Measurements from ENCODE around the gene TEP1. TPM values are rescaled to one million over a fixed set of nuclear protein-coding genes. Genes with fewer than 3 reads are reported as not detected.
A peak's percentile ranks its signal among the peaks of the same experiment; 100 is the strongest.

TEP1 gene
- total RNA-seq, 8 experiments from 2014 or later = 4.6 to 46.8 (median 11.7) TPM

- in situ Hi-C loops (cut with MboI; ENCODE audit: low pct_unique_long_range_greater_than_20kb in 2 of 9, low sequenced_read_pairs in 9 of 9, unreplicated experiment in 9 of 9) = no loop called here
- 39 to 100% (median 62%) methylated on average over 1 to 3 of the region's 5 CpGs; no CpG with 5 or more reads in 1 of the 10 experiments for WGBS, 10 experiments
- H3K4me1 ChIP-seq (replicated peaks in 1 of 2) = no peaks in the 10 kb centered on the region
- no peak overlapping the region for H3K27ac ChIP-seq
- H3K4me3 ChIP-seq = no peak overlapping the region
- ATAC-seq (replicated peaks in 6 of 8) = peak; percentile 50 to 100 (median 91)
Observed at GRCh38 chr14:20427231-20428009, 14.1 kb upstream of the TEP1 start.

- ATAC-seq (replicated peaks in 6 of 8) = no peak
- no peak overlapping the region for H3K27ac ChIP-seq
- 0 to 83% (median 40%) methylated on average over 1 to 2 of the region's 2 CpGs; no CpG with 5 or more reads in 4 of the 10 experiments for WGBS, 10 experiments
- in situ Hi-C loops (cut with MboI; ENCODE audit: low pct_unique_long_range_greater_than_20kb in 2 of 9, low sequenced_read_pairs in 9 of 9, unreplicated experiment in 9 of 9) = no loop called here
- no peak overlapping the region for H3K4me3 ChIP-seq
- no peaks in the 10 kb centered on the region for H3K4me1 ChIP-seq (replicated peaks in 1 of 2)
Observed at GRCh38 chr14:20424851-20425250, 11.6 kb upstream of the TEP1 start.

GRCh38 chr14:20422886-20423285, 9.6 kb upstream of the TEP1 start:
- WGBS, 10 experiments = 38 to 83% (median 56%) methylated on average over 1 to 2 of the region's 2 CpGs; no CpG with 5 or more reads in 3 of the 10 experiments
- Histone ChIP-seq H3K4me3 (no peak overlapping the region), H3K4me1 (replicated peaks in 1 of 2) (no peaks in the 10 kb centered on the region), H3K27ac (no peak overlapping the region)
- no peak for ATAC-seq (replicated peaks in 6 of 8)
- in situ Hi-C loops (cut with MboI; ENCODE audit: low pct_unique_long_range_greater_than_20kb in 2 of 9, low sequenced_read_pairs in 9 of 9, unreplicated experiment in 9 of 9) = no loop called here

DNA sequence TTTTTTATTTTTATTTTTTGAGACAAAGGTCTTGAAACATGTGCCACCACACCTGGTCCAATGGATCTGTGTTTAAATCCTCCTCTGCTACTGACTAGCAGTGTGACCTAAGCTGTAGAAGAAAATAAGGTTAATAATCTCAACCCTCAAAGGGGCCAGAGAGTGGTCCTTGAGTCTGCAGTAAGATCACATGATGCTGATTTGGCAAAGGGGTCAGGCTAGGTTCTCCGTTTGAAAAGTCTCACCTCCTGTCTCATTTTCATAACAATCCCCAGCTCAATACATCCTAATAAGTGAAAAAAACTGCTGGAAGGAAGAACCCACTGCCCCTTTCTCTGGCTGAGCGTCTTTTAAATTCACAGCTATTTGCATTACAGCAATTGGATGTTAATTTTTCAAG, 8.0 kb upstream of the TEP1 start:
- 0 to 83% (median 6%) methylated on average over 1 to 2 of the region's 2 CpGs; no CpG with 5 or more reads in 2 of the 10 experiments for WGBS, 10 experiments
- no peaks in the 10 kb centered on the region for H3K4me1 ChIP-seq (replicated peaks in 1 of 2)
- no peak overlapping the region for H3K4me3 ChIP-seq
- peak in 1 of 8 experiments; percentile 16 for ATAC-seq (replicated peaks in 6 of 8)
- in situ Hi-C loops (cut with MboI; ENCODE audit: low pct_unique_long_range_greater_than_20kb in 2 of 9, low sequenced_read_pairs in 9 of 9, unreplicated experiment in 9 of 9) = no loop called here
- no peak overlapping the region for H3K27ac ChIP-seq

DNA sequence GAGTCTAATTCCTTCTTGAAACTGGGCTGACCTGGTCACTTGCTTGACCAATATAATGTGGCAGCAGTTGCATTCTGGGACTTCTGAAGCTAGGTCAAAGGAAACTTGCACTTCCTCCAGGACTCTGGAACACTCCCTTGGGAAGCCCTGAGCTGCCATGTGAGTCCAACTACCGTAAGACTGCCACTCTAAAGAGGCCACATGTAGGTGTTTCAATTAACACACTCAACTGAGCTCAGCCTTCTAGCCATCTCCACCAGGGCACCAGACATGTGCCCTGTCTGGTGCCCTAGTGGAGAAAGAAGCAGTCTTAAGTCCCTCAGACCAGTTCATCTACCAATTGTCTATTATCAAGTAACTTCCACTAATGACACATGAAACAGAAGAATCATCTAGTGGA, 6.1 kb upstream of the TEP1 start:
- no peak for ATAC-seq (replicated peaks in 6 of 8)
- Histone ChIP-seq H3K4me3 (no peak overlapping the region), H3K4me1 (replicated peaks in 1 of 2) (no peaks in the 10 kb centered on the region), H3K27ac (no peak overlapping the region)
- WGBS, 10 experiments = 83 to 100% methylated on average over 1 of the region's 1 CpG; no CpG with 5 or more reads in 8 of the 10 experiments
- in situ Hi-C loops (cut with MboI; ENCODE audit: low pct_unique_long_range_greater_than_20kb in 2 of 9, low sequenced_read_pairs in 9 of 9, unreplicated experiment in 9 of 9) = no loop called here

GRCh38 chr14:20418501-20418909, 5.2 kb upstream of the TEP1 start:
- Histone ChIP-seq H3K4me3 (no peak overlapping the region), H3K4me1 (replicated peaks in 1 of 2) (peaks cover 3 to 4% of the 10 kb centered on the region in 2 donors), H3K27ac (no peak overlapping the region)
- 28 to 83% (median 61%) methylated on average over 1 to 2 of the region's 2 CpGs; no CpG with 5 or more reads in 2 of the 10 experiments for whole genome bisulfite sequencing, 10 experiments
- in situ Hi-C loops (cut with MboI; ENCODE audit: low pct_unique_long_range_greater_than_20kb in 2 of 9, low sequenced_read_pairs in 9 of 9, unreplicated experiment in 9 of 9) = no loop called here
- no peak for ATAC-seq (replicated peaks in 6 of 8)

DNA sequence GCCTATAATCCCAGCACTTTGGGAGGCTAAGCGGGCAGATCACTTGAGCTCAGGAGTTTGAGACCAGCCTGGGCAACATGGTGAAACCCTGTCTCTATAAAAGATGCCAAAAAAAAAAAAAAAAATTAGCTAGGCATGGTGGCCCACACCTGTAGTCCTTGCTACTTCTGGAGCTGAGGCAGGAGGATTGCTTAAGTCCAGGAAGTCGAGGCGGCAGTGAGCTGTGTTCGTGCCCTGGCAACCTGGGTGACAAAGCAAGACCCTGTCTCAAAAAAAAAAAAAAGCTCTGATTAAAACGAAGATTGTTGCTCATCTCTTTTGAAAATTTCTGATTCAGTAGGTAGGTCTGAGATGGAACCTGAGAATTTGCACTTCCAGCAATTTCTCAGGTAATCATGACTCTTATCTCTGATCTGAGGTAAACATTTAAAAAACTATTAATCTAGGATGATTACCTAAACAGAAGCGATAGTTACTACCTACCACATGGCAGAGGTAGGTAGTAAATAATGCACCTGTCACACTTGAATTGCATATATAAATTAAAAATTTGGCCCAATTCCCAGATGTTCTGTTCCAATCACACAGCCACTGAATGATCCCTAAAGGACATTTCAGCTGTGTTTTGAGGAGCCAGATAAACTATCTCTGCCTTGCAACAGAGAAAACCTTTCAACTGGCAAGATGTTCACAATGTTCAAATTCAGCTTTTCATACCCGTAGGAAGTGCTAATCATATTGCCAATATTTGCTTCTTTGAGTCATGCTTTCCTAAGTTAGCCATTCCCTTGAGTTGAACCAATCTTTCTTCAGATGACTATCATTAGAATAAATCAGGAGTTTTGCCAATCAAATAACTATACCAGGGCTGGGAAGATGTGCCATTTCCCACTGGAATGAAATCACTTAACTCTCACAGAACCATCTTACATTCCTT, 4.2 kb upstream of the TEP1 start:
- Histone ChIP-seq H3K4me3 (no peak overlapping the region), H3K4me1 (replicated peaks in 1 of 2) (peaks cover 3 to 4% of the 10 kb centered on the region in 2 donors), H3K27ac (no peak overlapping the region)
- ATAC-seq (replicated peaks in 6 of 8) = no peak
- in situ Hi-C loops (cut with MboI; ENCODE audit: low pct_unique_long_range_greater_than_20kb in 2 of 9, low sequenced_read_pairs in 9 of 9, unreplicated experiment in 9 of 9) = no loop called here
- whole genome bisulfite sequencing, 10 experiments = 47 to 92% (median 81%) methylated on average over 4 to 7 of the region's 7 CpGs

- Histone ChIP-seq H3K27ac (no peak overlapping the region), H3K4me1 (replicated peaks in 1 of 2) (peaks cover 3 to 4% of the 10 kb centered on the region in 2 donors), H3K4me3 (no peak overlapping the region)
- WGBS, 10 experiments = 67 to 100% (median 85%) methylated on average over 1 to 2 of the region's 2 CpGs; no CpG with 5 or more reads in 3 of the 10 experiments
- ATAC-seq (replicated peaks in 6 of 8) = no peak
- in situ Hi-C loops (cut with MboI; ENCODE audit: low pct_unique_long_range_greater_than_20kb in 2 of 9, low sequenced_read_pairs in 9 of 9, unreplicated experiment in 9 of 9) = no loop called here
Observed at GRCh38 chr14:20416223-20416622, 2.9 kb upstream of the TEP1 start.

DNA sequence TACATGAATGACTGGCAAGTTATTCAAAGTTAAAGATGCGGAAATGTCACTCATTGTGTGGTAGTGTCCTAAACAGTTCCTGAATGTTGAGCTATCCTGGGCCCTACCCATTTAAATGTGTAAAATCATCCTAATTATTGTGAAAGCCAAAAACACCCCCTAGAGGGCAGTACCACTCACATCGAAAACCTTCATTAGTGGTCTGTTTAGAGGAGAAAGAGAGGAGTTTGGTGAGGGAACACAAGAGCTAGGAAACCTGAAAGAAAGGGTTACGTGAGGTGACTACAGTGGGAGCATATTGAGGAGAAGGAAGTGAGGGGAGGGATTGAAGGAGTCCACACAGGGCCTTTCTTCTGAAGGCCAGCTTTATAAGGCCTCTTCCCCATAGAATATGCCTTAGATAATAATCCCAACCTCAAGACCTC, 2.5 kb upstream of the TEP1 start:
- Histone ChIP-seq H3K27ac (no peak overlapping the region), H3K4me3 (no peak overlapping the region), H3K4me1 (replicated peaks in 1 of 2) (peaks cover 3 to 4% of the 10 kb centered on the region in 2 donors)
- in situ Hi-C loops (cut with MboI; ENCODE audit: low pct_unique_long_range_greater_than_20kb in 2 of 9, low sequenced_read_pairs in 9 of 9, unreplicated experiment in 9 of 9) = no loop called here
- WGBS, 10 experiments = 0 to 67% (median 25%) methylated on average over 1 to 3 of the region's 3 CpGs
- ATAC-seq (replicated peaks in 6 of 8) = peak in 3 of 8 experiments; percentile 5 to 9 (median 5)

DNA sequence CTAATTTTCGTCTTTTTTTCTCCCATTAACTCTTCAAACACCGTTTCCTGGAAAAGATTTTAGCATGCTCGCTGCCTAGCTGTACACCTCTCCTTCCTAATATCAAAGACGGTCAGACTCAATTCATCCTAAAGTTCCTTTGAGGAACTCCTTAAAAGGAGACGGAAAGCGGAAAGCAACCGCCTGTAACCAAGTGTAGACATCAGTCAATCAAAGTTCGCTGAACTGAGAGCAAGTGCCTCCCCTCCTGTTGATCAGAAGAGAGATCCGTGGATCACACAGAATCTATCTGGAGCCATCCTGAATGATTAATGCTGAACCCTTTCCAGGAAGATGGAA, 412 bp upstream of the TEP1 start:
- Histone ChIP-seq H3K27ac (peak overlapping the region; percentile 62 to 73), H3K4me1 (replicated peaks in 1 of 2) (peaks cover 3 to 4% of the 10 kb centered on the region in 2 donors), H3K4me3 (peak overlapping the region; percentile 68 to 92 (median 84))
- peak in 1 of 8 experiments; percentile 2 for ATAC-seq (replicated peaks in 6 of 8)
- WGBS, 10 experiments = 0 to 33% (median 2%) methylated on average over 1 to 7 of the region's 9 CpGs
- in situ Hi-C loops (cut with MboI; ENCODE audit: low pct_unique_long_range_greater_than_20kb in 2 of 9, low sequenced_read_pairs in 9 of 9, unreplicated experiment in 9 of 9) = no loop called here

GRCh38 chr14:20412411-20412810, 890 bp downstream of the TEP1 start:
- peaks cover 3 to 4% of the 10 kb centered on the region in 2 donors for H3K4me1 ChIP-seq (replicated peaks in 1 of 2)
- H3K4me3 ChIP-seq = peak overlapping the region; percentile 68 to 92 (median 84)
- peak; percentile 8 to 20 (median 13) for ATAC-seq (replicated peaks in 6 of 8)
- in situ Hi-C loops (cut with MboI; ENCODE audit: low pct_unique_long_range_greater_than_20kb in 2 of 9, low sequenced_read_pairs in 9 of 9, unreplicated experiment in 9 of 9) = no loop called here
- 0 to 29% (median 10%) methylated on average over 3 to 7 of the region's 7 CpGs for WGBS, 10 experiments
- H3K27ac ChIP-seq = peak overlapping the region; percentile 62 to 73

- 0 to 100% (median 75%) methylated on average over 1 to 2 of the region's 2 CpGs; no CpG with 5 or more reads in 1 of the 10 experiments for WGBS, 10 experiments
- Histone ChIP-seq H3K4me1 (replicated peaks in 1 of 2) (peaks cover 3 to 4% of the 10 kb centered on the region in 2 donors), H3K27ac (no peak overlapping the region), H3K4me3 (no peak overlapping the region)
- in situ Hi-C loops (cut with MboI; ENCODE audit: low pct_unique_long_range_greater_than_20kb in 2 of 9, low sequenced_read_pairs in 9 of 9, unreplicated experiment in 9 of 9) = no loop called here
- no peak for ATAC-seq (replicated peaks in 6 of 8)
Observed at GRCh38 chr14:20409226-20409625, 4.1 kb downstream of the TEP1 start.

- in situ Hi-C loops (cut with MboI; ENCODE audit: low pct_unique_long_range_greater_than_20kb in 2 of 9, low sequenced_read_pairs in 9 of 9, unreplicated experiment in 9 of 9) = no loop called here
- Histone ChIP-seq H3K4me3 (no peak overlapping the region), H3K27ac (no peak overlapping the region), H3K4me1 (replicated peaks in 1 of 2) (no peaks in the 10 kb centered on the region)
- no peak for ATAC-seq (replicated peaks in 6 of 8)
- 80 to 100% (median 100%) methylated on average over 1 to 6 of the region's 11 CpGs; no CpG with 5 or more reads in 6 of the 10 experiments for WGBS, 10 experiments
Observed at GRCh38 chr14:20403521-20403920, 9.8 kb downstream of the TEP1 start.
